ENCODE measurements around the gene SNRNP27. TPM values are rescaled to one million over a fixed set of nuclear protein-coding genes. Genes with fewer than 3 reads are reported as not detected.

SNRNP27 gene
- total and polyA plus RNA-seq, 7 donors, result 38.8 to 92.5 (median 58.7) TPM

DNA sequence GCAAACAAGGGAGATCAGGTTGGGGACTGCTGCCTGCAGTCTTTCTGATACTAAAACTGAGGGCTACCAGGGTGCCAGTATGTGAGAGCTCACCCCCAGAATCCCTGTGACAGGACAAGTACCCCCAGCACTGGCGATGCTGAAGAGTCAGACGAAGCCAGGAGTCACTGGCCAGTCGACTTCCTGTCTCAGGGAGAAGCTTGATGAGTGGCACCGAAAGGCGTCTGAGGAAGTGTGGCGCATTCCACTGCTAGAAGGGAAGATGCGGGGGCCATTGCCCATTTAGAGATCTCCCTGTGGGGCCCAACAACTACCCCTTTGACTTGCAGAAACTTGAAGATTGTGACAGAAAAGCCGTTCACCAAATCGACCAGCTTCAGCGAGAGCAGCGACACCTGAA lies 43.1 kb downstream of the SNRNP27 start:
- intact Hi-C loops (cut with DNase I), result no loop called here

GRCh38 chr2:69937968-69938367 lies 44.2 kb downstream of the SNRNP27 start:
- H3K36me3 ChIP-seq, result peaks cover 18 to 73% (median 35%) of the 10 kb centered on the region in 4 donors
- no peak overlapping the region for H3K27ac ChIP-seq
- intact Hi-C loops (cut with DNase I), result no loop called here
- no peaks in the 10 kb centered on the region for H3K4me1 ChIP-seq
- H3K9me3 ChIP-seq, result no peaks in the 10 kb centered on the region
- H3K4me3 ChIP-seq, result no peak overlapping the region
- no peak for DNase-seq
- no peaks in the 10 kb centered on the region for H3K27me3 ChIP-seq
- TF ChIP-seq, protein P1, sequence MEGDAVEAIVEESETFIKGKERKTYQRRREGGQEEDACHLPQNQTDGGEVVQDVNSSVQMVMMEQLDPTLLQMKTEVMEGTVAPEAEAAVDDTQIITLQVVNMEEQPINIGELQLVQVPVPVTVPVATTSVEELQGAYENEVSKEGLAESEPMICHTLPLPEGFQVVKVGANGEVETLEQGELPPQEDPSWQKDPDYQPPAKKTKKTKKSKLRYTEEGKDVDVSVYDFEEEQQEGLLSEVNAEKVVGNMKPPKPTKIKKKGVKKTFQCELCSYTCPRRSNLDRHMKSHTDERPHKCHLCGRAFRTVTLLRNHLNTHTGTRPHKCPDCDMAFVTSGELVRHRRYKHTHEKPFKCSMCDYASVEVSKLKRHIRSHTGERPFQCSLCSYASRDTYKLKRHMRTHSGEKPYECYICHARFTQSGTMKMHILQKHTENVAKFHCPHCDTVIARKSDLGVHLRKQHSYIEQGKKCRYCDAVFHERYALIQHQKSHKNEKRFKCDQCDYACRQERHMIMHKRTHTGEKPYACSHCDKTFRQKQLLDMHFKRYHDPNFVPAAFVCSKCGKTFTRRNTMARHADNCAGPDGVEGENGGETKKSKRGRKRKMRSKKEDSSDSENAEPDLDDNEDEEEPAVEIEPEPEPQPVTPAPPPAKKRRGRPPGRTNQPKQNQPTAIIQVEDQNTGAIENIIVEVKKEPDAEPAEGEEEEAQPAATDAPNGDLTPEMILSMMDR (IDR thresholded peaks at IDR 0.05), result no peak
- no peak for TF ChIP-seq POLR2A (IDR thresholded peaks at IDR 0.05)
- no peak for TF ChIP-seq POLR2AphosphoS5 (IDR thresholded peaks at IDR 0.05)
- TF ChIP-seq EP300 (IDR thresholded peaks at IDR 0.05), result no peak
- WGBS, 2 donors, result 95 to 96% methylated on average over 14 of the region's 14 CpGs

More for the DNA sequence above, 43.1 kb downstream of the SNRNP27 start:
- Histone ChIP-seq H3K27ac (no peak overlapping the region), H3K36me3 (peaks cover 18 to 67% (median 35%) of the 10 kb centered on the region in 4 donors), H3K4me3 (no peak overlapping the region), H3K27me3 (no peaks in the 10 kb centered on the region), H3K4me1 (no peaks in the 10 kb centered on the region), H3K9me3 (no peaks in the 10 kb centered on the region)
- WGBS, 2 donors, result 87 to 94% methylated on average over 11 of the region's 11 CpGs
- DNase-seq, result no peak
- TF ChIP-seq POLR2A (IDR thresholded peaks at IDR 0.05) (no peak), POLR2AphosphoS5 (IDR thresholded peaks at IDR 0.05) (no peak), EP300 (IDR thresholded peaks at IDR 0.05) (no peak)
- TF ChIP-seq, protein P1 (IDR thresholded peaks at IDR 0.05), result no peak

- intact Hi-C loops (cut with DNase I), result no loop called here
- H3K27me3 ChIP-seq, result no peaks in the 10 kb centered on the region
- no peak for DNase-seq
- 50 to 80% methylated on average over 14 of the region's 14 CpGs for WGBS, 2 donors
- TF ChIP-seq, protein P1 (IDR thresholded peaks at IDR 0.05), result no peak
- TF ChIP-seq POLR2AphosphoS5 (IDR thresholded peaks at IDR 0.05), result no peak
- no peak for TF ChIP-seq POLR2A (IDR thresholded peaks at IDR 0.05)
- no peak for TF ChIP-seq EP300 (IDR thresholded peaks at IDR 0.05)
- no peak overlapping the region for H3K4me3 ChIP-seq
- H3K36me3 ChIP-seq, result peaks cover 18 to 81% (median 35%) of the 10 kb centered on the region in 4 donors
- no peaks in the 10 kb centered on the region for H3K9me3 ChIP-seq
- no peaks in the 10 kb centered on the region for H3K4me1 ChIP-seq
- no peak overlapping the region for H3K27ac ChIP-seq
These were observed 46.0 kb downstream of the SNRNP27 start for GRCh38 chr2:69939722-69940121.

- TF ChIP-seq POLR2AphosphoS5 (IDR thresholded peaks at IDR 0.05), result no peak
- no peak for TF ChIP-seq EP300 (IDR thresholded peaks at IDR 0.05)
- H3K9me3 ChIP-seq, result no peaks in the 10 kb centered on the region
These were observed 46.9 kb downstream of the SNRNP27 start for GRCh38 chr2:69940691-69941090.

DNA sequence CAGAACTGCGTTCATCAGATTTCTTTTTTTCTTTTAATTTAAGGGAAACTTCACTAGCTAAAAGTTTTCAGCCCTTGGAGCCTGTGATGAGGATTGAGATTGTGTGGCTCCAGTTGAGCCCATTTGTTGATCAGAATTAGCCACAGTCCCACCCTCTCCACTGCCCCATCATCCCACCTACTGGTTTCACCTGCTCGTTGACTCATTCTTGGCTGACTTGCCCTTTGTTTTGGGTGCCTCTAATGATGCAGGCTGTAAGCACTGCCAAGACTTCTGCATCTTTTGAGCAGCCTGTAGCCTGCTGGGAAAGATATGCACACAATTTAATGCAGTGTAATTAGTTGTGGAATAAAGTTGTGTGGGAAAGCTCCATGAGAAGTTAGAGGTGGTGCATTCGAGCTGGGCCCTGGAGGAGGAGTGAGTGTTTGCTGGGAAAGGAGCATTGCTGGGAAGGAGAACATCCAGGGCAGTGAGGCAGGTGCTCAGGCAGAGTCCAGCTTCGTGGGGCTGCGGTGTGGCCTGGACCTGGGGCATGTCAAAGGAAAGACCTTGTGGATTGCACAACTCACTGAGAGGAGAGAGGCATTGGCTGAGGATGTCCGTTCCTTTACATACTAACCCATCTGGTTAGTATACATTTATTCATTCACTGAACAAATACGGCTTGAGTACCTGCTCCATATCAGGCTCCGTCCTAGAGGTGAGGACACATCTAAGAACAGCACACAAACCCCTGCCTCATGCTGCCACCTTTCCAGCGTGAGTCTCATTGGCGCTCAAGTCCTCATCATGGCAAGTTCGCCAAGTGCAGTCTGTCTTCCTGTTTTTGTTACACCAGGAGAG lies 49.5 kb downstream of the SNRNP27 start:
- intact Hi-C loops (cut with DNase I), result no loop called here
- Histone ChIP-seq H3K27me3 (peaks cover 0 to 2% (median 0%) of the 10 kb centered on the region in 3 donors), H3K4me3 (no peak overlapping the region), H3K9me3 (no peaks in the 10 kb centered on the region), H3K36me3 (peaks cover 6 to 48% (median 7%) of the 10 kb centered on the region in 4 donors), H3K27ac (no peak overlapping the region), H3K4me1 (no peaks in the 10 kb centered on the region)
- TF ChIP-seq, protein P1 (IDR thresholded peaks at IDR 0.05), result no peak
- no peak for TF ChIP-seq POLR2AphosphoS5 (IDR thresholded peaks at IDR 0.05)
- TF ChIP-seq EP300 (IDR thresholded peaks at IDR 0.05), result no peak
- no peak for TF ChIP-seq POLR2A (IDR thresholded peaks at IDR 0.05)
- 91% methylated on average over 11 of the region's 11 CpGs for WGBS, 2 donors
- no peak for DNase-seq

More at GRCh38 chr2:69940691-69941090, 46.9 kb downstream of the SNRNP27 start:
- Histone ChIP-seq H3K4me1 (no peaks in the 10 kb centered on the region), H3K27ac (no peak overlapping the region), H3K36me3 (peaks cover 15 to 73% (median 30%) of the 10 kb centered on the region in 4 donors), H3K27me3 (no peaks in the 10 kb centered on the region), H3K4me3 (no peak overlapping the region)
- WGBS, 2 donors, result 96 to 97% methylated on average over 8 of the region's 8 CpGs
- intact Hi-C loops (cut with DNase I), result no loop called here
- DNase-seq, result no peak

Data from sigmoid colon (tissue), 7 donors.